A549 (cell line): Measurements from ENCODE around the gene MAML1. TPM values are rescaled to one million over a fixed set of nuclear protein-coding genes. Genes with fewer than 3 reads are reported as not detected.

ENCODE experiments used
- ATAC-seq, 2 experiments: fragments of 200-7000 bp in 1 of 2; fragments of >200 bp in 1 of 2; cut with Nextera tagmentation in 1 of 2; cut with Tn5 transposase in 1 of 2; 3 replicates each; pipeline versions ENCODE4 v1.8.0 to v1.9.1; 2018 to 2020; ENCODE audit warnings: mild to moderate bottlenecking in 1 of 2, moderate library complexity in 1 of 2
- CTCF ChIA-PET: fragments of 300-600 bp; sonication (Branson Sonifier 250); formaldehyde crosslinking; extraction: SDS; loops from one replicate; lab custom pipeline; 2021; ENCODE audit warnings: antibody characterized with exemption, inconsistent platforms; lab: Yijun Ruan, JAX
- POLR2A ChIA-PET: fragments of 350-600 bp; formaldehyde crosslinking; extraction: SDS; loops from one replicate; lab custom pipeline; 2021; ENCODE audit warnings: antibody characterized with exemption, inconsistent platforms; lab: Yijun Ruan, JAX
- DNase-seq, 2 experiments: peaks; one replicate each; pipeline versions ENCODE4 v3.0.0 to v3.0.0-alpha.2; 2011 to 2016; ENCODE audit warnings: low read depth in 1 of 2, low spot score in 1 of 2
- FAIRE-seq: peaks from 2 replicates; lab custom pipeline; 2011; peaks lifted over from hg19 to GRCh38; lab: Jason Lieb, UNC
- H3K27ac ChIP-seq, 2 experiments: fragments of >200 bp; sonication (Bioruptor Twin); formaldehyde crosslinking; 3 replicates each; pipeline ENCODE4 v1.5.1; 2016 to 2017
- H3K4me1 ChIP-seq: fragments of >200 bp; sonication (Bioruptor Twin); formaldehyde crosslinking; 3 replicates; pipeline ENCODE4 v1.6.1; 2016
- H3K4me2 ChIP-seq: fragments of >200 bp; sonication (Bioruptor Twin); formaldehyde crosslinking; 3 replicates; pipeline ENCODE4 v1.6.1; 2016
- H3K4me3 ChIP-seq: fragments of >200 bp; sonication (Bioruptor Twin); formaldehyde crosslinking; 3 replicates; pipeline ENCODE4 v1.5.1; 2016
- H3K9me3 ChIP-seq: fragments of >200 bp; sonication (Bioruptor Twin); formaldehyde crosslinking; 3 replicates; pipeline ENCODE4 v1.6.1; 2016
- CBX8 ChIP-seq: fragments of 200-600 bp; sonication (generic); IDR thresholded peaks from 2 replicates; pipeline ENCODE4 v1.6.1; 2016
- CHD2 ChIP-seq: fragments of 150-350 bp; IDR thresholded peaks from 2 replicates; pipeline ENCODE4 v1.6.1; 2014; ENCODE audit warnings: low read length; ENCODE audit not compliant: partially characterized antibody
- EHF ChIP-seq: fragments of 250-450 bp; sonication (Bioruptor Pico); IDR thresholded peaks from 2 replicates; pipeline ENCODE4 v1.5.0; 2020; ENCODE audit warnings: mild to moderate bottlenecking
- EHMT2 ChIP-seq: fragments of 200-600 bp; sonication (generic); IDR thresholded peaks from 2 replicates; pipeline ENCODE4 v1.6.1; 2016; ENCODE audit warnings: antibody characterized with exemption, low read depth, mild to moderate bottlenecking, moderate library complexity
- EP300 ChIP-seq, 2 experiments: fragments of >200 bp; sonication (Bioruptor Twin); formaldehyde crosslinking; IDR thresholded peaks; 2 replicates in 1 of 2; 3 replicates in 1 of 2; pipeline ENCODE4 v1.6.1; 2016 to 2017
- ESRRA ChIP-seq: fragments of 150-350 bp; IDR thresholded peaks from 2 replicates; pipeline ENCODE4 v1.6.1; 2014; ENCODE audit warnings: mild to moderate bottlenecking, low read length, borderline replicate concordance
- FOSB ChIP-seq: fragments of 250-450 bp; sonication (Bioruptor Pico); IDR thresholded peaks from 2 replicates; pipeline ENCODE4 v1.5.0; 2020; ENCODE audit warnings: mild to moderate bottlenecking, moderate library complexity
- FOSL2 ChIP-seq, 2 experiments: fragments of 450-650 bp in 1 of 2; fragments of >200 bp in 1 of 2; sonication (Bioruptor Twin) in 1 of 2; formaldehyde crosslinking; IDR thresholded peaks; 2 replicates each; pipeline versions ENCODE4 v1.5.0 to v1.6.1; 2016 to 2020; ENCODE audit warnings: mild to moderate bottlenecking in 1 of 2, moderate library complexity in 1 of 2
- FOXS1 ChIP-seq: fragments of 250-450 bp; sonication (Bioruptor Pico); IDR thresholded peaks from 2 replicates; pipeline ENCODE4 v1.5.0; 2020; ENCODE audit warnings: mild to moderate bottlenecking, moderate library complexity
- HDAC2 ChIP-seq: fragments of 200-600 bp; sonication (generic); IDR thresholded peaks from 2 replicates; pipeline ENCODE4 v1.6.1; 2016
- HOXA7 ChIP-seq: fragments of 250-450 bp; sonication (Bioruptor Pico); IDR thresholded peaks from 2 replicates; pipeline ENCODE4 v1.5.0; 2020; ENCODE audit warnings: mild to moderate bottlenecking, moderate library complexity
- HOXB13 ChIP-seq: fragments of 250-450 bp; sonication (Bioruptor Pico); IDR thresholded peaks from 2 replicates; pipeline ENCODE4 v1.5.0; 2020; ENCODE audit warnings: low read depth, mild to moderate bottlenecking, moderate library complexity
- HOXB5 ChIP-seq: fragments of 250-450 bp; sonication (Bioruptor Pico); IDR thresholded peaks from 2 replicates; pipeline ENCODE4 v1.5.0; 2020; ENCODE audit warnings: mild to moderate bottlenecking, moderate library complexity
- JUN ChIP-seq, 2 experiments: fragments of >200 bp; sonication (Bioruptor Twin); formaldehyde crosslinking; IDR thresholded peaks; 2 replicates in 1 of 2; 3 replicates in 1 of 2; pipeline ENCODE4 v1.6.1; 2016 to 2017
- KDM5A ChIP-seq: fragments of 200-600 bp; sonication (generic); IDR thresholded peaks from 2 replicates; pipeline ENCODE4 v1.6.1; 2016; ENCODE audit warnings: antibody characterized with exemption, mild to moderate bottlenecking
- MAFK ChIP-seq: fragments of 450-650 bp; IDR thresholded peaks from 2 replicates; pipeline ENCODE4 v1.6.1; 2014; ENCODE audit not compliant: partially characterized antibody
- MAZ ChIP-seq: fragments of 150-350 bp; IDR thresholded peaks from 2 replicates; pipeline ENCODE4 v1.6.1; 2014; ENCODE audit warnings: antibody characterized with exemption, low read depth, low read length, borderline replicate concordance
- MYC ChIP-seq: IDR thresholded peaks from 2 replicates; pipeline ENCODE4 v1.6.1; 2012; ENCODE audit warnings: mild to moderate bottlenecking, inconsistent platforms, low read length, improper control_type of control experiment, borderline replicate concordance
- NR3C1 ChIP-seq: fragments of >200 bp; sonication (Bioruptor Twin); formaldehyde crosslinking; IDR thresholded peaks from 3 replicates; pipeline ENCODE4 v1.6.1; 2017
- POLR2A ChIP-seq: IDR thresholded peaks from 2 replicates; pipeline ENCODE4 v1.6.1; 2012; ENCODE audit warnings: mild to moderate bottlenecking, low read length
- RARB ChIP-seq: fragments of 250-450 bp; sonication (Bioruptor Pico); IDR thresholded peaks from 2 replicates; pipeline ENCODE4 v1.8.0; 2021; ENCODE audit warnings: mild to moderate bottlenecking, moderate library complexity
- RNF2 ChIP-seq: fragments of 200-600 bp; sonication (generic); IDR thresholded peaks from 2 replicates; pipeline ENCODE4 v1.6.1; 2016; ENCODE audit warnings: low read depth, mild to moderate bottlenecking, antibody characterized with exemption, moderate library complexity, borderline replicate concordance
- SREBF2 ChIP-seq: fragments of 450-650 bp; IDR thresholded peaks from 2 replicates; pipeline ENCODE4 v1.6.1; 2014; ENCODE audit warnings: mild to moderate bottlenecking, moderate library complexity
- ZFP36 ChIP-seq: fragments of 450-650 bp; IDR thresholded peaks from 2 replicates; pipeline ENCODE4 v1.6.1; 2014; ENCODE audit warnings: borderline replicate concordance; ENCODE audit not compliant: partially characterized antibody
- ZNF302 ChIP-seq: fragments of 250-450 bp; sonication (Bioruptor Pico); IDR thresholded peaks from 2 replicates; pipeline ENCODE4 v1.9.0; 2021; ENCODE audit warnings: inconsistent platforms, mild to moderate bottlenecking, moderate library complexity
- WGBS: methylation state at CpG from one replicate; pipeline ENCODE4 v1.1.6; 2017; ENCODE audit errors: missing lambda C conversion rate; 5-methylcytosine and 5-hydroxymethylcytosine counted together
- polyA plus RNA-seq, 4 experiments: library from polyadenylated mRNA; depleted of rRNA in 3 of 4; stranded (reverse); fragments of >200 nt; fragmentation: RNase III in 1 of 4; extraction: RNeasy Plus Mini Kit Qiagen cat#74134 plus additional on column Dnase treatment in 1 of 4; gene quantifications; 2 replicates in 3 of 4; 3 replicates in 1 of 4; pipeline ENCODE4 v1.2.3, GENCODE V29; 2011 to 2017
- TF ChIP-seq, protein P1 (sequence below): IDR thresholded peaks from 2 replicates; pipeline ENCODE4 v1.6.1; 2012
- TF ChIP-seq, protein P2 (sequence below): fragments of 200-600 bp; sonication (generic); IDR thresholded peaks from 2 replicates; pipeline ENCODE4 v1.6.1; 2016; ENCODE audit warnings: antibody characterized with exemption, mild to moderate bottlenecking, moderate library complexity

Gene MAML1
- polyA plus RNA-seq, 2 of the 4 experiments (the other 2 are of a cell fraction), result 6.9 to 12.0 TPM

DNA sequence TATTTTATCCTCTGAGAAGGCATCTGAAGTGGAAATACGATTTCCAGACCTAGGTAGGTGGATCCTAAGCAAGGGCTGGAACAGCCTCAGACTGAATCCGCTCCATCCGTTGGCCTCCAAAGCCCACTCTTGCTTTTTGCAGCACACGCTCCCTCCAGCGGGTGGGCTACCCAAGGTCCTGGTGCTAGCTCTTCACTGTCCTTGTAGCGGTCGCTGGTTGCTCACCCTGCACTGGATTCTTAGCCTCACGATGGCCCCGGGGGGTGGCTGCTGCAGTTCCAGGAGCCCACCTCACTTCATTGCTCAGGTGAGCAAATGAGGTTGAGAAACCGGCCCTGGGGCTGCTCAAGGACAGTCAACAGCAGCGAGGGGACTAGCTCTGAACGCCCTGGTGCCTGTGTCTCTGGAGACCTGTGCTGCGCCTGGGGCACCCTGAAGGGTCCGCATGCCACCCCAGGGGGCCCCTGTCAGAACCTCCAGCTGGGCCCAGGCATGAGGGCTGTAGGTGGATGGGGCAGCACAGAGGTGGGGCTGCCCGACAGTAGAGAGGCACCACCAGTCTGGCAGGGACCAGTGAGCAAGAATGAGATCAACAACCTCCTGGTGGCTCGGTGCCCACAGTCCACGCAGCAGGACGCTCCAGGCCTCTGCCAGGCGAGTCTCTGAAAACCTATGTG is 69.7 kb downstream of the MAML1 start:
- POLR2A ChIA-PET, result interaction anchor here (1.0 to 1.9 kb wide), 2 partner anchors 18 to 20 kb away, joined by 4 to 9 read pairs; partner anchors contain the start of gene SQSTM1
- Histone ChIP-seq H3K27ac (peak overlapping the region in 1 of 2 experiments; percentile 99; a peak in 2 of 6 replicates), H3K4me3 (no peak overlapping the region), H3K4me2 (no peak overlapping the region; the same call in 2 of the 3 replicates)
- no peak for DNase-seq
- CTCF ChIA-PET, result interaction anchor here (0.5 to 6.2 kb wide), 36 partner anchors 10 to 291 kb away, joined by 3 to 86 read pairs (median 4); partner anchors contain the start of genes LTC4S, MRNIP, SQSTM1 and TBC1D9B
- no peak for FAIRE-seq
- TF ChIP-seq EHF (CRISPR knock-in tag), result no peak
- TF ChIP-seq HOXB13 (CRISPR knock-in tag), result no peak
- TF ChIP-seq CBX8, result no peak
- TF ChIP-seq KDM5A, result no peak
- TF ChIP-seq ZNF302 (CRISPR knock-in tag), result no peak
- TF ChIP-seq HOXB5 (CRISPR knock-in tag), result no peak
- TF ChIP-seq, protein P1, sequence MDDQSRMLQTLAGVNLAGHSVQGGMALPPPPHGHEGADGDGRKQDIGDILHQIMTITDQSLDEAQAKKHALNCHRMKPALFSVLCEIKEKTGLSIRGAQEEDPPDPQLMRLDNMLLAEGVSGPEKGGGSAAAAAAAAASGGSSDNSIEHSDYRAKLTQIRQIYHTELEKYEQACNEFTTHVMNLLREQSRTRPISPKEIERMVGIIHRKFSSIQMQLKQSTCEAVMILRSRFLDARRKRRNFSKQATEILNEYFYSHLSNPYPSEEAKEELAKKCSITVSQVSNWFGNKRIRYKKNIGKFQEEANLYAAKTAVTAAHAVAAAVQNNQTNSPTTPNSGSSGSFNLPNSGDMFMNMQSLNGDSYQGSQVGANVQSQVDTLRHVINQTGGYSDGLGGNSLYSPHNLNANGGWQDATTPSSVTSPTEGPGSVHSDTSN, result no peak
- no peak for TF ChIP-seq EHMT2
- TF ChIP-seq MAZ, result no peak
- no peak for TF ChIP-seq POLR2A
- TF ChIP-seq HDAC2, result no peak
- TF ChIP-seq HOXA7 (CRISPR knock-in tag), result no peak
- no peak for TF ChIP-seq CHD2
- no peak for TF ChIP-seq FOSB (CRISPR knock-in tag)
- no peak for TF ChIP-seq ESRRA
- TF ChIP-seq, protein P2, sequence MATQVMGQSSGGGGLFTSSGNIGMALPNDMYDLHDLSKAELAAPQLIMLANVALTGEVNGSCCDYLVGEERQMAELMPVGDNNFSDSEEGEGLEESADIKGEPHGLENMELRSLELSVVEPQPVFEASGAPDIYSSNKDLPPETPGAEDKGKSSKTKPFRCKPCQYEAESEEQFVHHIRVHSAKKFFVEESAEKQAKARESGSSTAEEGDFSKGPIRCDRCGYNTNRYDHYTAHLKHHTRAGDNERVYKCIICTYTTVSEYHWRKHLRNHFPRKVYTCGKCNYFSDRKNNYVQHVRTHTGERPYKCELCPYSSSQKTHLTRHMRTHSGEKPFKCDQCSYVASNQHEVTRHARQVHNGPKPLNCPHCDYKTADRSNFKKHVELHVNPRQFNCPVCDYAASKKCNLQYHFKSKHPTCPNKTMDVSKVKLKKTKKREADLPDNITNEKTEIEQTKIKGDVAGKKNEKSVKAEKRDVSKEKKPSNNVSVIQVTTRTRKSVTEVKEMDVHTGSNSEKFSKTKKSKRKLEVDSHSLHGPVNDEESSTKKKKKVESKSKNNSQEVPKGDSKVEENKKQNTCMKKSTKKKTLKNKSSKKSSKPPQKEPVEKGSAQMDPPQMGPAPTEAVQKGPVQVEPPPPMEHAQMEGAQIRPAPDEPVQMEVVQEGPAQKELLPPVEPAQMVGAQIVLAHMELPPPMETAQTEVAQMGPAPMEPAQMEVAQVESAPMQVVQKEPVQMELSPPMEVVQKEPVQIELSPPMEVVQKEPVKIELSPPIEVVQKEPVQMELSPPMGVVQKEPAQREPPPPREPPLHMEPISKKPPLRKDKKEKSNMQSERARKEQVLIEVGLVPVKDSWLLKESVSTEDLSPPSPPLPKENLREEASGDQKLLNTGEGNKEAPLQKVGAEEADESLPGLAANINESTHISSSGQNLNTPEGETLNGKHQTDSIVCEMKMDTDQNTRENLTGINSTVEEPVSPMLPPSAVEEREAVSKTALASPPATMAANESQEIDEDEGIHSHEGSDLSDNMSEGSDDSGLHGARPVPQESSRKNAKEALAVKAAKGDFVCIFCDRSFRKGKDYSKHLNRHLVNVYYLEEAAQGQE, result no peak
- TF ChIP-seq, all 56 proteins: peak for 0
- peak in 1 of 2 experiments; percentile 3; a peak in 3 of 6 replicates for ATAC-seq
- Histone ChIP-seq H3K4me1 (peaks cover 33% of the 10 kb centered on the region), H3K9me3 (no peaks in the 10 kb centered on the region)
- 75% methylated on average over 14 of the region's 19 CpGs for WGBS

DNA sequence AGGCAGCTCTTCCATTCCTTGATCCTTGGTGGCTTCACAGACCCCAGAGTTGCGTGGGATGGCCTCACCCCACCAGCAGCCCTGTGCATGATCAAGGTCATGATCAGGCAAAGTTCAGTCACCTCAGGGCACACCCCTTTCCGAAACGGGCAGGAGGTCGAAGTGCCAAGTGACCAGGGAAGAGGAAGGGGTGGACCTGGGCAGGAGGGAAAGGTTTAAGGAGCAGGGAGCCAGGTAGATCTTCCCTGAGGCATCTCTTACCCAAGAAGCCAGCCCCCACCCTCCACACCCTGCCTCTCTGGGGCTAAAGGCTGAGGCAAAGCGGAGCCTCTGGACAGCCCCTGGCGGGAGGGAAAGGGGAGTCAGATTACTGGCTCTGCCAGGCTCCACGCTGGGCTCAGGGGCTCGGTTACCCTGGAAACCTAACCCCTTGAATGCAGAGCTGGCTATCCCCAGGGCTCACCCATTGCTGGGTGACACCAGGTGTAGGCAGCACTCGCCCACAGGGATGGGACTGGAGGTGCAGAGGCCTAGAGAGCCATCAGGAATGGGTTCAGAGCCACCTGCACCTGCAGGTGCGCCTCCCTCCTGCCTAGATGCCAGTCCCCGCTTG is 70.4 kb downstream of the MAML1 start:
- H3K27ac ChIP-seq, result peak overlapping the region in 1 of 2 experiments; percentile 99; a peak in 3 of 6 replicates
- WGBS, result 78% methylated on average over 11 of the region's 11 CpGs
- FAIRE-seq (no peak), ATAC-seq (no peak), DNase-seq (no peak)
- ChIA-PET CTCF (interaction anchor here (0.7 to 6.2 kb wide), 17 partner anchors 10 to 321 kb away, joined by 3 to 86 read pairs (median 7); partner anchors contain the start of genes LTC4S, MRNIP, SQSTM1 and TBC1D9B), POLR2A (interaction anchor here (1.9 kb wide), 1 partner anchor 18 kb away, joined by 9 read pairs; the partner anchor contains the start of gene SQSTM1)
- TF ChIP-seq NR3C1, result no peak
- no peak for TF ChIP-seq FOSB (CRISPR knock-in tag)
- no peak for TF ChIP-seq ZFP36
- TF ChIP-seq FOSL2 (IDR thresholded peaks at IDR 0.05), result no peak
- TF ChIP-seq FOSL2 (CRISPR knock-in tag; IDR thresholded peaks at IDR 0.05), result no peak
- no peak for TF ChIP-seq HDAC2
- no peak for TF ChIP-seq MYC
- TF ChIP-seq MAFK, result no peak
- TF ChIP-seq RNF2, result no peak
- TF ChIP-seq EP300 (IDR thresholded peaks at IDR 0.05), result no peak
- no peak for TF ChIP-seq HOXB5 (CRISPR knock-in tag)
- TF ChIP-seq RARB, result no peak
- no peak for TF ChIP-seq FOXS1
- TF ChIP-seq SREBF2, result no peak
- no peak for TF ChIP-seq KDM5A
- no peak for TF ChIP-seq JUN (IDR thresholded peaks at IDR 0.05)
- no peak for TF ChIP-seq EHF (CRISPR knock-in tag)
- peaks cover 36% of the 10 kb centered on the region for H3K4me1 ChIP-seq
- no peak overlapping the region for H3K4me3 ChIP-seq
- H3K9me3 ChIP-seq, result no peaks in the 10 kb centered on the region
- peak overlapping the region; percentile 95; the same call in 2 of the 3 replicates for H3K4me2 ChIP-seq
